ENCODE data around the gene STXBP2.

DNA sequence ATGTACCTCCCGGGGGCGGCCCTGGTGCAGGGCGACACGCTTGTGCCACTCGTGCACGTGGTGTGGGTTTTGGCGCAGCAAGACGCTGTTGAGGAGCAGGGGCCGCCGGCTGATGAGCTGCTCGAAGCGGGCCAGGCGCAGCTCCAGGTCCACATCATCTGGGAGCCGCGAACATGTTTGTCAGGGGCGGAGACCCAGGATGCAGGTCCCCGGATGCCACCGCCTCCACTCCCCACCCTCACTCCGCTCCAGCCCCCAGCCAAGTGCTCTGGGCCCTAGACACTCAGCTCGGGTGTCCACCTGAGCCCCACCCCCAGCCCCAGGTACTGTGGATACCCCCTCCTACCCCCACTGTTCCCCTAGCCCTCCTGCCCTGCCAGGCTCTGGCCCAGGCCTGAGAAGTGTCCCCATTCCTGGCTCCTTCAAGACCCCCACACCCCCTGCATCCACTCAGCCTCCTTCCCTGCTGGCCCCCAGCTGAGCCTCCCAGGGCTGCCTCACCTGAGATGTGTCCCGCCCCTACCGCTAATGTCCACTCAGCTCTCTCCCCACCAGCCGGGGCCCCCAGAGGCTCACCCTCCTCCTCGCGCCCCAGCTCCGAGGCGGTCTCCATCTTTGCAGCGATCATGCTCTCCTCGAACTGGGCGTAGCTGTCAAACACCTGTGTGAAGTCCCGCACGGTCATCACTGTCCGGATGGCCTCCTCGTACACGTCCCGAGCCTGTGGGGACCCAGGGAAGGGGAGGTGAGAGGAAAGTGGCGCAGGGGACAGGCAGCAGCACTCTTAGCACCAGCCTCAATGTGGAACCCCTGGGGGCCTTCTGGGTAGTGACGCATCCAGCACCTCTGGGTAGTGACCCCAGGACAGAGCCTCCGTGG lies 12.9 kb upstream of the STXBP2 start:
- TF ChIP-seq CTCF (IDR thresholded peaks at IDR 0.05 in 8 of 11, conservative IDR thresholded peaks at IDR 0.05 in 3 of 11) (no peak), POLR2A (IDR thresholded peaks at IDR 0.05) (no peak)
